ENCODE results near the gene ELAVL2.

The ELAVL2 gene

GRCh38 chr9:23747088-23748075 is 78.7 kb downstream of the ELAVL2 start:
- in situ Hi-C loops (cut with MboI; ENCODE audit: low sequenced_read_pairs, unreplicated experiment), result no loop called here
- no peak for DNase-seq (ENCODE audit: low spot score)
- no peak for TF ChIP-seq CTCF (IDR thresholded peaks at IDR 0.05; ENCODE audit: borderline replicate concordance, control extremely low read depth, extremely low read depth, insufficient read depth, missing control alignments)

DNA sequence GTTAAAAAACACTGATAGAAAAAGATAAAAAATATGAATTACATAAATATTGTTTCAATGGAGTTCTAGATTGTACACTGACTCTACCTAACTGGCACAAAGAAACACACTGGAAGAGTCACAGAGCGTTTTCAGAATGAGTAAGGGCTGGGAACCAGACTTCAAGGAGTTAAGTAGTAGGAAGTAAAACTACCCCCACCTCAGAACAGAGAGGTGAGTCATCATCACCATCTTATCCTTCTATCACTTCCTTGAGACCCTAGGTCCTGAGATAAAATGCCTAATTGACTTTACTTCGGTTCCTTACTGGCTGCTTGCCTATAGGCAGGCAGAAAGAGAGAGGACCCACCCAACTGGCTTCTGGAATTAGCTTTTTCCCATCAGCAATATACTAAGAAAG is 79.7 kb downstream of the ELAVL2 start:
- DNase-seq (ENCODE audit: low spot score), result no peak
- in situ Hi-C loops (cut with MboI; ENCODE audit: low sequenced_read_pairs, unreplicated experiment), result no loop called here
- no peak for TF ChIP-seq CTCF (IDR thresholded peaks at IDR 0.05; ENCODE audit: borderline replicate concordance, control extremely low read depth, extremely low read depth, insufficient read depth, missing control alignments)

DNA sequence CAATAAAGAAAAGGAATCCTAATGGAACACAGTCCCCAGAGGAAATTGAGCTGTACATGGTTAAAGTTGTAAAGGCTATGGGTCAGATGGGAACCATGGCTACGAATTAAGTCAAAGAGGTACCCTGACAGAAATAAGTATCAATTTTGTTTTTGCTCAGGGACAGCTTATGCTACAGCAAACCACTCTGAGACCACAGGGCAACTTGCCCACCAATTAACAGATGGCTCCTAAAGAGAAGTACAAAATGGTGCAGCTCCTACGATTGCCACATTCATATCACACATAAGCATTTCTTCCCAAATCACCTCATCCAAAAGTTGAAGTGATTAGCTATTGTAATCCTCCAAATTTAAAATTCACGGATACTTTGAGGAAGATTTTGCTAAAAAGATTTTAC is 83.0 kb downstream of the ELAVL2 start:
- in situ Hi-C loops (cut with MboI; ENCODE audit: low sequenced_read_pairs, unreplicated experiment), result no loop called here
- no peak for TF ChIP-seq CTCF (IDR thresholded peaks at IDR 0.05; ENCODE audit: borderline replicate concordance, control extremely low read depth, extremely low read depth, insufficient read depth, missing control alignments)
- no peak for DNase-seq (ENCODE audit: low spot score)

- no peak for DNase-seq (ENCODE audit: low spot score)
- in situ Hi-C loops (cut with MboI; ENCODE audit: low sequenced_read_pairs, unreplicated experiment), result no loop called here
- no peak for TF ChIP-seq CTCF (IDR thresholded peaks at IDR 0.05; ENCODE audit: borderline replicate concordance, control extremely low read depth, extremely low read depth, insufficient read depth, missing control alignments)
Observed at GRCh38 chr9:23741351-23741750, 84.7 kb downstream of the ELAVL2 start.

DNA sequence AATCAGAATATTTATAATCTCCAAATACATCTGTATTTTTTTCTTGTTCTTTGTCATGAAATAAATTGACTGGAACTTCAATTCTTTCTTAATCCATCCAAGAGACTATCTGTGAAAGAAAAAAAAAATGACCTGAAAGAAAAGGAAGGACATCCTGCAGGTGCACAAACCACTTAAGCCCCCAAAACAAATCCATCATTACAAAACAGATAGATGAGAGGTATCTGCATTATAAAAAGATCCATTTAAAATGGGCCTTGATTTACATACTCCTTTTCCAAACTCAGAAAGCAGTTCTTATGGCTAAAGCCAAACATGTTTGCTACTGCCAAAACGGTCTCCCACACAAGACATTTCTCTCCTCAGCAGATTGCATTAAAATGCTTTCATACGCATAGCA is 85.5 kb downstream of the ELAVL2 start:
- DNase-seq (ENCODE audit: low spot score), result no peak
- no peak for TF ChIP-seq CTCF (IDR thresholded peaks at IDR 0.05; ENCODE audit: borderline replicate concordance, control extremely low read depth, extremely low read depth, insufficient read depth, missing control alignments)
- in situ Hi-C loops (cut with MboI; ENCODE audit: low sequenced_read_pairs, unreplicated experiment), result no loop called here

DNA sequence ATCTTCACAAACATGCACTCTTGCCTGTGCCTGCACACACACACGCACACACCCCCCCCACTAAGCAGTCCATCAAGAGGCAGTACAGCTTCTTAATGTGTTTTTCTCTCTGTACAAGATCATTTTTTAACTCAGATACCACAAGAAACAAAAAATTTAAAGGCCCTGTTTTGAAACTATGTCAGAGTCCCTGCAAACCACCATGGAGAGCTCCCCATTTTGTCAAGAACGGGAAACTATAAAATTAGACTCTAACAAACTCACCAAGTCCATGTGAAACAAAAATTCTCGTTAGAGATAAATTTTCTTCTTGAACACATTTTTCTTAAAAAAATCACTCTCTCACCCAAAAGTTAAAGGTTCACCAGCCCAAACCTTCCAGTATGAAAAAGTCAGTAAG is 86.3 kb downstream of the ELAVL2 start:
- in situ Hi-C loops (cut with MboI; ENCODE audit: low sequenced_read_pairs, unreplicated experiment), result no loop called here
- TF ChIP-seq CTCF (IDR thresholded peaks at IDR 0.05; ENCODE audit: borderline replicate concordance, control extremely low read depth, extremely low read depth, insufficient read depth, missing control alignments), result no peak

More for the DNA sequence above, 86.3 kb downstream of the ELAVL2 start:
- DNase-seq (ENCODE audit: low spot score), result no peak

All from GM13976 (cell line).